Tibial nerve (tissue), 3 donors: Measurements from ENCODE around the gene RNF214.

Experiments used
- POLR2A ChIP-seq, 2 donors: fragments of 450-650 bp; IDR thresholded peaks; one replicate each; pipeline ENCODE4 v1.6.1; 2017; ENCODE audit warnings: antibody characterized with exemption in 2 of 2, mild to moderate bottlenecking in 2 of 2, moderate library complexity in 2 of 2
- TF ChIP-seq, protein P1 (sequence below), 5 experiments: fragments of 200-600 bp in 3 of 5; fragments of 450-650 bp in 2 of 5; sonication (generic) in 3 of 5; IDR thresholded peaks; one replicate each; pipeline ENCODE4 v1.5.1; 2016 to 2019; ENCODE audit warnings: antibody characterized with exemption in 5 of 5, mild to moderate bottlenecking in 3 of 5, moderate library complexity in 2 of 5

- TF ChIP-seq, protein P1, sequence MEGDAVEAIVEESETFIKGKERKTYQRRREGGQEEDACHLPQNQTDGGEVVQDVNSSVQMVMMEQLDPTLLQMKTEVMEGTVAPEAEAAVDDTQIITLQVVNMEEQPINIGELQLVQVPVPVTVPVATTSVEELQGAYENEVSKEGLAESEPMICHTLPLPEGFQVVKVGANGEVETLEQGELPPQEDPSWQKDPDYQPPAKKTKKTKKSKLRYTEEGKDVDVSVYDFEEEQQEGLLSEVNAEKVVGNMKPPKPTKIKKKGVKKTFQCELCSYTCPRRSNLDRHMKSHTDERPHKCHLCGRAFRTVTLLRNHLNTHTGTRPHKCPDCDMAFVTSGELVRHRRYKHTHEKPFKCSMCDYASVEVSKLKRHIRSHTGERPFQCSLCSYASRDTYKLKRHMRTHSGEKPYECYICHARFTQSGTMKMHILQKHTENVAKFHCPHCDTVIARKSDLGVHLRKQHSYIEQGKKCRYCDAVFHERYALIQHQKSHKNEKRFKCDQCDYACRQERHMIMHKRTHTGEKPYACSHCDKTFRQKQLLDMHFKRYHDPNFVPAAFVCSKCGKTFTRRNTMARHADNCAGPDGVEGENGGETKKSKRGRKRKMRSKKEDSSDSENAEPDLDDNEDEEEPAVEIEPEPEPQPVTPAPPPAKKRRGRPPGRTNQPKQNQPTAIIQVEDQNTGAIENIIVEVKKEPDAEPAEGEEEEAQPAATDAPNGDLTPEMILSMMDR (IDR thresholded peaks at IDR 0.05), result no peak
- TF ChIP-seq POLR2A (IDR thresholded peaks at IDR 0.05), result no peak
These were observed 49.4 kb downstream of the RNF214 start for GRCh38 chr11:117281869-117282268.
